Endothelial cell of umbilical vein (primary cell): ENCODE measurements around the gene PCDH8. TPM values are rescaled to one million over a fixed set of nuclear protein-coding genes. Genes with fewer than 3 reads are reported as not detected.

Experiments
- BruUV-seq: library from RNA; stranded (reverse); fragments of 400-500 nt; replicated peaks from 2 replicates; lab custom pipeline; 2021; lab: Mats Ljungman, UMichigan
- CTCF ChIA-PET: fragments of 300-600, 350-600 bp; sonication (Branson Sonifier 250); formaldehyde crosslinking; loops from one replicate; lab custom pipeline; 2021; ENCODE audit warnings: antibody characterized with exemption, inconsistent platforms; lab: Charles Lee
- POLR2A ChIA-PET: fragments of 300-600, 350-600 bp; sonication (Branson Sonifier 250); formaldehyde crosslinking; loops from one replicate; lab custom pipeline; 2021; ENCODE audit warnings: antibody characterized with exemption, inconsistent platforms; lab: Charles Lee
- DNase-seq: peaks from one replicate; pipeline ENCODE4 v3.0.0-alpha.2; 2011; ENCODE audit warnings: low read depth, low spot score
- FAIRE-seq: peaks from 2 replicates; lab custom pipeline; 2011; peaks lifted over from hg19 to GRCh38; lab: Jason Lieb, UNC
- H2AFZ ChIP-seq: 2 replicates; pipeline ENCODE4 v1.6.0; 2012; ENCODE audit warnings: low read depth, low read length, control low read depth, inconsistent platforms
- H3K27ac ChIP-seq: 2 replicates; pipeline ENCODE4 v1.5.1; 2011; ENCODE audit warnings: low read depth, mild to moderate bottlenecking, control low read depth, low read length, moderate library complexity; ENCODE audit not compliant: insufficient read depth
- H3K27me3 ChIP-seq, 2 experiments: 2 replicates each; pipeline versions ENCODE4 v1.6.0 to v1.6.1; 2011; ENCODE audit warnings: low read length in 2 of 2, mixed read lengths in 1 of 2; ENCODE audit not compliant: control insufficient read depth in 2 of 2, insufficient read depth in 2 of 2
- H3K36me3 ChIP-seq, 2 experiments: 2 replicates in 1 of 2; 3 replicates in 1 of 2; pipeline ENCODE4 v1.5.1; 2011; ENCODE audit warnings: low read length in 2 of 2, mild to moderate bottlenecking in 1 of 2, moderate library complexity in 1 of 2; ENCODE audit not compliant: control insufficient read depth in 2 of 2, insufficient read depth in 2 of 2; ENCODE audit errors: extremely low read depth in 1 of 2
- H3K4me1 ChIP-seq: 3 replicates; pipeline ENCODE4 v1.5.1; 2011; ENCODE audit warnings: mild to moderate bottlenecking, low read length; ENCODE audit not compliant: control insufficient read depth, insufficient read depth; ENCODE audit errors: extremely low read depth
- H3K4me2 ChIP-seq: 2 replicates; pipeline ENCODE4 v1.6.1; 2011; ENCODE audit warnings: low read length, control low read depth, mixed read lengths; ENCODE audit not compliant: insufficient read depth
- H3K4me3 ChIP-seq, 3 experiments: fragments of 200-600 bp in 1 of 3; sonication (generic), shearing (Covaris generic) in 1 of 3; replicated peaks in 1 of 3; 2 replicates each; pipeline ENCODE4 v1.5.1; 2011 to 2016; ENCODE audit warnings: control low read depth in 3 of 3, low read length in 3 of 3, mild to moderate bottlenecking in 2 of 3, inconsistent platforms in 1 of 3, low read depth in 1 of 3, moderate library complexity in 1 of 3; ENCODE audit not compliant: insufficient read depth in 1 of 3
- H3K79me2 ChIP-seq: 2 replicates; pipeline ENCODE4 v1.6.0; 2012; ENCODE audit warnings: low read length, inconsistent platforms; ENCODE audit not compliant: control insufficient read depth, insufficient read depth
- H3K9ac ChIP-seq: replicated peaks from 2 replicates; pipeline ENCODE3; 2011; ENCODE audit warnings: low read length, control low read depth; ENCODE audit not compliant: insufficient read depth; ENCODE audit errors: extremely low read depth
- H3K9me1 ChIP-seq: replicated peaks from 3 replicates; pipeline ENCODE4 v1.6.0; 2011; ENCODE audit warnings: mild to moderate bottlenecking, low read length; ENCODE audit not compliant: control insufficient read depth, insufficient read depth; ENCODE audit errors: extremely low read depth
- H3K9me3 ChIP-seq: replicated peaks from 2 replicates; pipeline ENCODE4 v1.5.1; 2012; ENCODE audit warnings: low read length, inconsistent platforms; ENCODE audit not compliant: control insufficient read depth, insufficient read depth
- H4K20me1 ChIP-seq: replicated peaks from 2 replicates; pipeline ENCODE3; 2011; ENCODE audit warnings: mild to moderate bottlenecking, low read length; ENCODE audit not compliant: control insufficient read depth, insufficient read depth; ENCODE audit errors: extremely low read depth
- EZH2 ChIP-seq: IDR thresholded peaks from 2 replicates; pipeline ENCODE4 v1.6.1; 2012; ENCODE audit warnings: borderline replicate concordance, low read depth, mild to moderate bottlenecking, moderate library complexity, low read length, inconsistent platforms; ENCODE audit not compliant: severe bottlenecking
- FOS ChIP-seq: IDR thresholded peaks from 2 replicates; pipeline ENCODE4 v1.6.1; 2011; ENCODE audit warnings: mild to moderate bottlenecking, low read length, moderate library complexity, borderline replicate concordance; ENCODE audit not compliant: insufficient read depth
- GATA2 ChIP-seq: IDR thresholded peaks from 2 replicates; pipeline ENCODE4 v1.7.0; 2011; ENCODE audit warnings: low read depth, mild to moderate bottlenecking, moderate library complexity, mixed read lengths, low read length; ENCODE audit not compliant: insufficient read length, insufficient read depth
- JUN ChIP-seq: IDR thresholded peaks from 2 replicates; pipeline ENCODE4 v1.6.1; 2011; ENCODE audit warnings: borderline replicate concordance, low read depth; ENCODE audit not compliant: insufficient read length, insufficient read depth
- POLR2AphosphoS5 ChIP-seq: IDR thresholded peaks from 2 replicates; pipeline ENCODE4 v1.6.1; 2012; ENCODE audit warnings: low read depth, mild to moderate bottlenecking, control low read depth, low read length, moderate library complexity; ENCODE audit not compliant: insufficient read depth
- dilution Hi-C: fragments of 300-500 bp; cut with MboI; formaldehyde crosslinking; loops from one replicate; pipeline ENCODE4 v1.15.0; 2019; ENCODE audit warnings: low sequenced_read_pairs; ENCODE audit not compliant: extremely low pct_ligation_motif_present
- intact Hi-C: fragments of 100-400 bp; cut with micrococcal nuclease; formaldehyde crosslinking; loops from one replicate; pipeline ENCODE4 v1.10.0; 2022
- polyA plus RNA-seq, 4 experiments: library from polyadenylated mRNA; depleted of rRNA in 3 of 4; stranded (reverse) in 3 of 4; unstranded in 1 of 4; fragments of >200 nt; gene quantifications; 2 replicates each; pipeline versions ENCODE4 v1.2.1 to v1.2.3, GENCODE V29; 2011 to 2012; ENCODE audit warnings: missing spikeins in 1 of 4
- total RNA-seq: library from RNA; stranded (reverse); gene quantifications from 2 replicates; pipeline ENCODE4 v1.2.3, GENCODE V29; 2021
- TF ChIP-seq, protein P1 (sequence below): IDR thresholded peaks from 2 replicates; pipeline ENCODE4 v1.6.1; 2011; ENCODE audit not compliant: insufficient read depth, insufficient read length

PCDH8 gene
- total and polyA plus RNA-seq, 2 donors (not counting 3 experiments of a cell fraction or from before 2014, with no cell fraction given) = not detected

- Histone ChIP-seq H3K27me3 (peaks cover 41 to 66% of the 10 kb centered on the region in 2 experiments), H3K4me1 (no peaks in the 10 kb centered on the region), H3K27ac (no peak overlapping the region), H3K79me2 (no peaks in the 10 kb centered on the region), H2AFZ (no peak overlapping the region), H3K9me3 (no peaks in the 10 kb centered on the region), H3K9ac (no peak overlapping the region), H4K20me1 (no peaks in the 10 kb centered on the region), H3K4me3 (no peak overlapping the region), H3K4me2 (no peak overlapping the region), H3K36me3 (no peaks in the 10 kb centered on the region), H3K9me1 (no peaks in the 10 kb centered on the region)
- FAIRE-seq = no peak
- BruUV-seq = no TSS peak
- intact Hi-C loops (no loop called here), dilution Hi-C loops (no loop called here)
- ChIA-PET CTCF (interaction anchor here (1.0 to 1.3 kb wide), 2 partner anchors 10 to 16 kb away, joined by 3 read pairs; no protein-coding TSS in a partner anchor), POLR2A (no interaction called here)
- DNase-seq = no peak
- no peak for TF ChIP-seq JUN
- no peak for TF ChIP-seq FOS
- no peak for TF ChIP-seq POLR2AphosphoS5
- TF ChIP-seq, protein P1, sequence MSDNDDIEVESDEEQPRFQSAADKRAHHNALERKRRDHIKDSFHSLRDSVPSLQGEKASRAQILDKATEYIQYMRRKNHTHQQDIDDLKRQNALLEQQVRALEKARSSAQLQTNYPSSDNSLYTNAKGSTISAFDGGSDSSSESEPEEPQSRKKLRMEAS = no peak
- TF ChIP-seq EZH2 = no peak
- TF ChIP-seq GATA2 = no peak
Observed at GRCh38 chr13:52844836-52845235, 3.6 kb downstream of the PCDH8 start.

DNA sequence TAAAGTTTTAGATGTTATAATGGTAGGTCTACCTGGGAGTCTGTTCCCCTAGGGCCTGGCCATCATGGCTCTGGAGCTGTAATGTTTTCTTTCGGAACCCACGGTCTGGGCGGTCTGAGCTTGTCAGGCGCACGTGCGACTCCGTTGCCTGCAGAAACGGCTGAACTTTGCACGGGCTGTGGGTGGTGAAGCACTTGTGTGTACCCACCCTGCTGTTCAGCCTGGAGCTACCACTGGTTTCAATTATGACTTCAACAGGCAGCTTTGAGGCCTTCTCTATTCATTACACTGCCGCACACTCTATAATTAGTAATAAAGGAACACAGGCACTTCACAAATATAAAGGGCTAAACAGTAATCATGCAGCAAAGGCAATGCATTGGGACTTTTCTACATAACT lies 6.0 kb downstream of the PCDH8 start:
- Histone ChIP-seq H3K9me1 (no peaks in the 10 kb centered on the region), H3K9ac (no peak overlapping the region), H4K20me1 (no peaks in the 10 kb centered on the region), H3K4me2 (no peak overlapping the region), H3K4me1 (no peaks in the 10 kb centered on the region), H3K79me2 (no peaks in the 10 kb centered on the region), H3K9me3 (no peaks in the 10 kb centered on the region), H3K27me3 (peaks cover 18 to 42% of the 10 kb centered on the region in 2 experiments), H2AFZ (no peak overlapping the region), H3K4me3 (no peak overlapping the region), H3K36me3 (no peaks in the 10 kb centered on the region), H3K27ac (no peak overlapping the region)
- CTCF ChIA-PET = interaction anchor here (0.9 to 1.6 kb wide), 2 partner anchors 9 to 33 kb away, joined by 4 to 8 read pairs; no protein-coding TSS in a partner anchor
- intact Hi-C loops = no loop called here
- dilution Hi-C loops = no loop called here
- BruUV-seq = no TSS peak
- FAIRE-seq (no peak), DNase-seq (no peak)
- POLR2A ChIA-PET = no interaction called here
- no peak for TF ChIP-seq JUN
